ENCODE data around the gene CCDC102A.

- TF ChIP-seq CBX5 (CRISPR knock-in tag; IDR thresholded peaks at IDR 0.05; ENCODE audit: borderline replicate concordance), result no peak
- TF ChIP-seq AHR (CRISPR knock-in tag; IDR thresholded peaks at IDR 0.05), result no peak
- TF ChIP-seq RCOR2 (CRISPR knock-in tag; IDR thresholded peaks at IDR 0.05), result no peak
- no peak for TF ChIP-seq RFX5 (IDR thresholded peaks at IDR 0.05; ENCODE audit: low read depth, low read length)
- no peak for TF ChIP-seq PAX8 (CRISPR knock-in tag; IDR thresholded peaks at IDR 0.05; ENCODE audit: borderline replicate concordance)
- TF ChIP-seq ZNF609 (CRISPR knock-in tag; IDR thresholded peaks at IDR 0.05; ENCODE audit: borderline replicate concordance), result no peak
- TF ChIP-seq ZNF790 (CRISPR knock-in tag; IDR thresholded peaks at IDR 0.05; ENCODE audit: borderline replicate concordance), result no peak
- no peak for TF ChIP-seq SIN3A (IDR thresholded peaks at IDR 0.05; ENCODE audit: borderline replicate concordance, low read depth, low read length)
- TF ChIP-seq PHF21A (CRISPR knock-in tag; IDR thresholded peaks at IDR 0.05), result no peak
Measured at GRCh38 chr16:57489229-57489628, 47.1 kb downstream of the CCDC102A start.

Data from HepG2 (cell line).